Measurements from ENCODE around the gene RUBCN.
A peak's percentile ranks its signal among the peaks of the same experiment; 100 is the strongest.

RUBCN gene

DNA sequence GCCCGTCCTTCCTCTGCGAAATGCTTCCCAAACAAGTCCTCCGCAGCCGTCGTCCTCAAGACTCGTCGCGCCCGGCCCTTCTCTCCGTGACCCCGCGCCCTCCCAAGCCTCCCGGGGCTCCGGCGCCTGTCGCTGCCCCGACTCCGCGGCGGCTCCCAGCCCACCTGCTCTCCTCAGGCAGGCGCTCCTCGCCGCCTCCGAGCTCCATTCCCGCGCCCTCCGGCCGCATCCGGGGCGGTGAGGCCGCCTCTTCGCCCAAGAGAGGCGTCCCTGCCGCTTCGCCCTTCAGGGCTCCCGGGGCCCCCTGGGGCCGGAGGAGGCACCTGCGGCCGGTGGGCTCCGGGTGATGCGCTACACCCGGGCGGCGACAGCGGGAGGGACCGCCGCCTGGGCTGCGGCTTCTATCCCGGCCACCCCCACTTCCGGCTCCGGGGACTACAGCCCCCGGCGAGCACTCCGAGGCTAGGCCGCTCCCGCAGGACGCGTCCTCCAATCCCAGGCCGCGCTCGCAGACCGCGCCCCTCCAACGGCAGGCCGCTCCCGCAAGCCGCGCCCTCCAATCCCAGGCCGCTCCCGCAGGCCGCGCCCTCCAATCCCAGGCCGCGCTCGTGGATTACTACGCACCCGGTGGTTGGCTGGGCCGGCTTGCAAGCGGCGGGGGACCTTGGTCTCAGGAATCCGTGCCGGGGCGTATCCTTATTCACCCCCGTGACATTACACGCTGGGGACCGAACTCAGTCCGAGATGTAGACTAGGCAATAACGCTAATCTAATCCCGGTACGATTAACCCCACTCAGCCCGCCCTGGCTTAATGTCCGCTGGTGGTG lies at the start of gene RUBCN:
RUBCN (minus strand) TSS at position 414 of the 828 bp plus-strand sequence; CDS start at position 229, 185 bp downstream.
- peak; percentile 96 for DNase-seq

DNA sequence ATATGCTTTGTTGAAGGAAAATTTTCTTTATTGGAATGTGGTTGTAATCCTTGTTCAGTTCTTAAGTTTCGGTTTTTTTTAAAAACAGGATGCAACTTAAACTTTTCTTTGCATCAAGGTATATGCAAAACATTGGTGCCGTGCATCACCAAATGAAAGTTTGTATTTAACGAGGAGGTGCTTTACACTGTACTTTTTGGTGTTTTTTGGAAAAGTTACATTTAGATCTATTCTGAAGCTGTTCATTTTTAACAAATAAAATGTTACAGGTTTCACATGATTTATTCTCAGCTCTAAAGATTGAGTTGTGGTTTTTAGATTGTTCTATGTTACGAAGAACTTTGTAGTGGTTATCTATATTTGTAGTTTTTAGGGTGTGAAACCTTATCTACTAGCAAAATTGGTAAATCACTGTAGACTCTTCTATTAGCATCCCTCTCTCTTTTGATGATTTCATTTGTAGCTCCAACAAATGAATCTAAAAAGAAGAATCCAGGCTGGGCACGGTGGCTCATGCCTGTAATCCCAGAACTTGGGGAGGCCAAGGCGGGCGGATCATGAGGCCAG lies 47.4 kb upstream of the RUBCN start:
- DNase-seq = no peak

DNA sequence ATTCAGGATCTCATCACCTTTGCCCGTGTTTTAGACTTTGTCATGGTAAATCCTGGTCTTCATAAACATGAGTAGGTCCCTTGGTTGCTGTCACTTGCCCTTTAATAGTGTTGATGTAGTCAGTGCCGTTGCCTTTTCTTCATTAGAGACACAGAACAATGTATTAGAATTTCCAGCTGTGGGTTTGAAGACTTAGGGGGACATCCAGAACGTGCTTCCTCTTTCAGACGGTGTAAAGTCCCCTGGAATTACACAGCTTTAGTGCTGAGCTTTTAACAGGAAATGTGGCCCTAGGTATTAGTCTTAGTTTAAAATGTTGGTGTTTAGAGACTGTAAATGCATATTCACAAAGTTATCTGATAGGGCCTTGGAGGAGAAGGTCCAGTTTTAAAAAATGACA lies 45.5 kb upstream of the RUBCN start:
- no peak for DNase-seq

DNA sequence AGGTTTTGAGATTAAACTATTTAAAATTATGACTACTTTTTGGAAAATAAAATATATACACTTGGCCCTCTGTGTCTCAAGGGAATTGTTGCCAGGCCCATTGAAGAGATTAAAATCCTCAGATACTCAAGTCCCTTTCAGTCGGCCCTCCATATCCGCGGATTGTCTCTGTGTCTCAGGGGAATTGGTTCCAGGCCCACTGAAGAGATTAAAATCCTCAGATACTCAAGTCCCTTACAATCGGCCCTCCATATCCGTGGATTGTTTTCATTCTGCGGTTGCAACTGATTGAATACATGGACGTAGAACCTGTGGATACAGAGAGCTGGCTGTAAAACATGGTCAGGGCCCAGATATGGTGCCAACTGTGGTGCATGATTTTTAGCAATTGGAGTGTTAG lies 38.6 kb upstream of the RUBCN start:
- DNase-seq = no peak

DNA sequence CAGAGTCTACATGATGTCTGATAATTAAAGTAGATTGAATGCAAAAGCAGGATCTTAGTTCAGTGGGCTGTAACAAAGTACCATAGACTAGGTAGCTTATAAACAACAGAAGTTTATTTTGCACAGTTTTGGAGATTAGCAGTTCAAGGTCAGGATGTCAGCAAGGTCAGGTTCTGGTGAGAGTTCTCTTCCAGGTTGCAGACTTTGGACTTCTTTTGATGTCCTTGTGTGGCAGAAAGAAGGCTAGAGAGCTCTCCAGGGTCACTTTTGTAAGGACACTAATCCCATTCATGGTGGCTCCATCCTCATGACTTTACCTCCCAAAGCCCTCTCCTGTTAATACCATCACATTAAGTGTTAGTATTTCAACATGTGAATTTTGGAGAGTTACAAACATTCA lies 25.1 kb upstream of the RUBCN start:
- no peak for DNase-seq

DNA sequence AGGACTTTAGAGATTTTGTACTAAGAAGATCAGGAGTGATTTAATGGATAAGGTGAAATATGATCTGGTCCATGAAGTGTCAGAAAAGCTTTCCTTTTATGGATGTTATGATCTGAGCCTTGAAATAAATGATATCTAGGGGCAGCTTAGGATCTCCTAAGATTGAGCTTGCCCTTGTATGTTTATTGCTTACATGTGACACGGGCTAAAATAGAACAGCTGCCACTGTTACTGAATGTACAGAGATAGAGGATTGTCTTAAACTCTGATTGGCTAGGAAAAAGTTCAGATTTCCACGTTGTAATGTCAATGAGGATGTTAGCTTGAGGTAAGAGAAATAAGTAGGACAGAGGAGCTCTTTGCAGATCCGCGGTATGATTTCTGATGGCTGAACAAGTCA lies 21.8 kb upstream of the RUBCN start:
- no peak for DNase-seq

DNA sequence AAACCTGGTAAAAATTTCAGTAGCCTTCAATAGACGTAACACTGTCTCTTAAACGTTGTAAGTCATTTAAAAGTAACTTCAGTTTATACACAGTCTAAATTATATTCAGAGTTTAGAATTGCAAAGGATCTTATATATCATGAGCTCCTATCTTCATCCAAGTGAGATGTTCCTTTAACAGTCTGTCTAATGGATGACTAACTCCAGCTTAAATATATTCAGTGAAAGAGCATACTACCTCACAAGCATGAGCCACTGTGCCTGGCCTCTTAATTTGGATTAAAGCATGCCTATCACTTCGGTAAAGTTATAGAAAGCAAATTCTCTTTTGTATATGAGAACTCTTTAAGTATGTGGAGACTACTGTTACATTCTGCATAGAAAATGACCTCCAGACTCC lies 20.0 kb upstream of the RUBCN start:
- no peak for DNase-seq

DNA sequence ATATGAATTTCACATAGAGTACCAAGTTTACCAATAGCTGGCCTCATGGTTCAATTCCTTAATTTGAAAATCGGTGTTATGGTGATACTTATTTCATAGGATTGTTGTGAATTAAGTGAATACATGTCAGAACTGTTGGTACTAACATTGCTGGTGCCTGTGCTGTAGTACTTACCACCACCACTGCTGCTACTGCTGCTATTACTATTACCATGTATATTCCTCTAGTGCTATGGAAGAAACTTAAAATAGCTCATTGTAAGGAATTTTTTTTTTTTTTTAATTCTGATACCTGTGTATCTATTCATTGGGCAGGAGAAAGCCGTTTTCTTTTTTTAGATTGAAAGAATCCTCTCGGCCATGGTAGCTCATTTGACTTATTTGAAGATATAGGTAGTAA lies 16.6 kb upstream of the RUBCN start:
- no peak for DNase-seq

DNA sequence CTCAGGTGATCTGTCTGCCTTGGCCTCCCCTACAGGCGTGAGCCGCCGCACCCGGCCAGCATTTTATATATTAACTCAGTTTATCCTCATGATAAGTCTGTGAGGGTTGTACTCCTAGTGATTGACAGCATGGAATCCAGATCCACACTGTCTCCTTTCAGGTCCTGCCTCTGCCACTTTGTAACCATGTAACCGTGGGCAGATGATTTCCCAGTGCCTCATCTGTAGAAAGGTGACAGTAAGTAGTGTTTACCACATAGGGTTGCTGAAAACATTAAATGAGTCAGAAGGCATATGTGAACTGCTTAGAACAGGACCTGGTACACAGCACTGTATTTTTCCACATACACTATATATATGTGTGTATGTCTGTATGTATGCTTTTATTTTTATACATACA lies 15.4 kb upstream of the RUBCN start:
- DNase-seq = no peak

DNA sequence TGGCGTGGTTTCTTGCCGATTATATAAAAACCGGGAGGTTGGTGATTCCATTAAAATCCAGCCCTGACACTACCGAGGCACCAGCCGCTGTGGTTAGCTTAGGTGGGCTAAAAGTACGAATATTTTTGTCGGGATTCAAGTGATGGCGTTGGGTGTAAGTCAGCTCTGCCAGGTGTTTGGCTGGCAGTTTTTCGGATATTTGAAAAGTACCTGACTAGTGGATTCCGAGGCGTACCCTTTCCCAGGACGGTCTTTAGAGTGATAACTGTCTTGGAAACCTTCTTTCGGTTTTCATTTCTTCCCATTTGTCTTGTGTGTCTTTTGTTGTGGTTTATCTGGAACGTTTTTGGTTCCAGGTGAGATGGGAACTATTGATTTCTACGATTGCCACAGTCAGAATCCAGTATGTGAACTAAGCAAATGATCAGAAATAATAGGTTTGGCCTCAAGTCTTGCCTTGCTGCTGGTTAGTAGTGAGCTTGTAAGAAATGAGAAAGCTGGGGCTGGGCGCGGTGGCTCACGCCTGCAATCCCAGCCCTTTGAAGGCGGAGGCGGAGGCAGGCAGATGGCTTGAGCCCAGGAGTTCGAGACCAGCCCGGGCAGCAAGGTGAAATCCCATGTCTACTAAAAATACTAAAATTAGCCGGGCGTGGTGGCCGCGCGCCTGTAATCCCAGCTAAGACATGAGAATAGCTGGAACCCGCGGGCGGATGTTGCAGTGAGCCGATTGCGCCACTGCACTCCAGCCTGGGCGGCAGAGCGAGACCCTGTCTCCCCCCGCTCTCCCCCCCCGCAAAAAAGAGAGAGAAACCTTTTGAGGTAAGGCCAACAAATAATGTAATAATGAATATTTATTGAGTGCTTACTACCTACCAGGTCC lies 14.4 kb upstream of the RUBCN start:
- DNase-seq = peak; percentile 26

DNA sequence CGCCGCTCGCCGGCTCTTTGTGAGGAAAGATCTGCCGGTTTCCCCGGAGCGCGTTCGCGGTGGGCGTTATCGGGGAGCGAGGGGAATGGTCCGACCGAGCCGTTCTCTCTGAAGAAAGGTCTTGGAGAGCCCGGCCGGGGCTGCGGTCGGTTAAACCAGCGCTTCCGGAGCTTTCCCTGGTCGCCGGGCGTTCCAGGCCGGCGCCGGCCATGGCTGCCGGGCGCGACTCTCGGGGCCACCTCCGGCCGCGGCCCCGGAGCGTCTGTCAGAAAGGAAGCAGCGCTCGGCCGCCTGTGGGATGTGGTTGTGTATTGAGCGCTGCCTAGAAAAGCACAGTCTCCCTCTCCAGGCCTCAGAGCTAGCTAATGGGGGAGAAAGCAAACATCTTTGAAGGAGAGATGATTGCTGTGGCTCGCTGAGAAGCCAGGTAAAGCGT lies 13.7 kb upstream of the RUBCN start:
- peak; percentile 44 for DNase-seq

DNA sequence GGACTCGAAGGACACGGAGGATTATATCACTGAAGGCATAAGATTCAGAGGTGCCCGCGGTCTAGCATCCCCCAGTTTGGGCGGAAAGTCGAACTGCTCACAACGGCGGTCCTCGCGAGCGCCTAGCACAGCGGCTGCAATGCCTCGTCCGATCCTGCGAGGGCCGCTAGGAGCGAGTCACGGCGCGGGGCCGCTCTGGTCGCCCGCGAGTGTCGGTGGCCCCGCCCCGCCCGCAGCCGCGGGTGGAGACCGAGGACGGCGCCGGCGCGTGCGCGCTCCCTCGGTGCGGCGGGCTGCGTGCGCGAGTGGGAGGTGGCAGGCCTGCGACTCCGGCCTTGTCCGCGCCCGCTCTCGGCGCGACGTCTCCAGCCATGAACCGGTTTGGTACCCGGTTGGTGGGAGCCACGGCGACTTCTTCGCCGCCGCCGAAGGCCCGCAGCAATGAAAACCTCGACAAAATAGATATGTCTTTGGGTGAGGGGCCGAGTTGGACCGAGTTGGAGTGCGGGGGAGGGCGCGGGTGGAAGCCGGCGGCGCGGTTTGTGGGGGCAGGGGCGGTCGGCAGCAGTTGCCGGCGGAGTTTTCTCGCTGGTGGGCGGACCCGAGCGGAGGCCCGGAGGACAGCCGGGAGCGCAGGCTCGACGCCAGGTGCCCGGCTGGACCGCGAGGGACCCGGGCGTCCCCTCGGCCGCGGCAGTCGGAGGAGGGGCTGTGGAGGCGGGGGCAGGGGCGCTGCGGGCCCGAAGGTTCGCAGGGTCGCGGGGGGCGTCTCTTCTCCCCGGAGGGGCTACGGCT lies 13.1 kb upstream of the RUBCN start, which contains the start of gene FYTTD1:
FYTTD1 (plus strand) TSS at position 283 of the 795 bp plus-strand sequence; CDS start at position 372, 89 bp downstream.
- peak; percentile 86 for DNase-seq

DNA sequence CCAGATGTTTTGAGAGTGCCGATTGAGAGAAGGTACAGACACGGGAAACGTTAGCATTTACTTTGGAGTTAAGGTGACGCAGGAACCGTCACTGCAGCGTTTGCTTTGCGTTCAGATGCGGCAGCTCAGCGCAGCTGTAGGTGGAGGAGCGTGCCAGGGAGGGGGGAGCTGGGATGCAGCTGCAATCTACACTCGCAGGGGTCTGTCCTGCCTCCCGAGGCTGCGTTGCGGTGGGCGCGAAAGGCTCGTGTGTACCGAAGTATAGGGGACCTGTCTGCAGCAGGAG lies 12.6 kb upstream of the RUBCN start:
- DNase-seq = peak; percentile 69

DNA sequence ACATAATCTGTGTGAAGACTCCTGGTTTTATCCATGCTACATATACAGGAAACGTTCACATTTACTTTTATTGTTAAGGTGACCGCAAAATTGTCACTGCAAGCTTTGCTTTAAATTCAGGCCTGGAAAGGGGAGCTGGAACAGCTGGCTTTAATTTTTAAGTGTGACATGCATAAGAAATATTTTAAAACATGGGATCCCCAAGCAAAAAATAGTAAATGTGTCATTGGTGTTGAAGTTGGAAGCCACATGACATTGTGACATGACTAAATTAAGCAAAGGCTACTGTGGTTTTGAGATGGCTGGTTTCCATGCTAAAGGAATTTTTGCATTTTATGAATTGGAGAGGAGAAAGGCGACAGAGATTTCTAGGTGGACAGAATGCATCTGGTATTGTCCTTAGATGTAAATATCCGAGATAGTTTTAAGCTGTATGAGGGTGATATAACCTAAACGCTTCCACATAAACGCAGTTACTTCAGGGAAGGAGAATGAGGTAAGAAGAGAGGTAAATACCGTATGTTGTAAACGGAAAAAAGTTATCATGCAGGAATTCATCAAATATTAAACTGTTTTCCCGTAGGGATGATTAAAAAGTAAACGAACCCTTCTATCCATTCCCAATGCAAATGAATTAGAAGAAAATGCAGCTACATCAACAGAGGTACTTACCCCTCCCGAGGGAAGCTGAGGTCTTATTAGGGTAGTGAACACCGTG lies 12.1 kb upstream of the RUBCN start:
- DNase-seq = no peak

DNA sequence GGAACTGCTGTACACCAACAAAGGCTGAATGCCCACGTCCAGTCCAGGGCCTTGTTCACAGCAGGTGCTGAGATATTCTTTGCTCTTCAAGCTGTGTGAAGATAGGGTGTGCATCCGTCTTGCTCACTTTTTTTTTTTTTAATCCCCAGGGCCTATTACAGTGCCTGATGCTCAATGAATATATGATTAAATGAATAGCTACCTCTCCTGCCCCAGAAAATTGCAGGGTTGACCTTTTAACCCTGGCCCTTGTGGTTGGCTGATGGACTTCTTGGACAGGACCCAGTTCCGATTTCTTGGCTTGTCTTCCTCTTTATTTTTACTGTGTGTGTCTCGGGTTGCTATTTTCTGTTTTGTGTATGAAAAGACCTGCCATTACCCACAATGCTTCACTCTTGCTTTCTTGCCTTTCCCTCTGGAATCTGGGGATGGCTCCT lies 10.1 kb upstream of the RUBCN start:
- no peak for DNase-seq

DNA sequence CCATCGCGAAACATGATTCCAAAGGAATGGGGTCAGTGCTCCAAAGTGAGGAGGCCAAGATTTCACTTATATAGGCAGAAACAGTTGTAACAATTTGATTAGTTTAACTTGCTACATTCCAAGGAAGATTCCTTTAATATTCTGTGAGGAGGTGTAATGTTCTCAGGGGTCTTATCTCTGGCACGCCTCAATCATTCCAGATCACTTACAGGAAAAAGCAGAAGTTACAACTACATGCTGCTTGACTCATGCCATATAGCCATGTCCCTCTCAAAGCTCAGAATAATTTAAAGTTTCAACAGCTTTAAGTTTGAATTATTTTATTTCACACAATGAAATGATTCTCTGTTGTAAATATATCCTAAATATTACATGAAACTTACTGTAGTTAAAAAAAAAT lies 9.5 kb upstream of the RUBCN start:
- DNase-seq = no peak

DNA sequence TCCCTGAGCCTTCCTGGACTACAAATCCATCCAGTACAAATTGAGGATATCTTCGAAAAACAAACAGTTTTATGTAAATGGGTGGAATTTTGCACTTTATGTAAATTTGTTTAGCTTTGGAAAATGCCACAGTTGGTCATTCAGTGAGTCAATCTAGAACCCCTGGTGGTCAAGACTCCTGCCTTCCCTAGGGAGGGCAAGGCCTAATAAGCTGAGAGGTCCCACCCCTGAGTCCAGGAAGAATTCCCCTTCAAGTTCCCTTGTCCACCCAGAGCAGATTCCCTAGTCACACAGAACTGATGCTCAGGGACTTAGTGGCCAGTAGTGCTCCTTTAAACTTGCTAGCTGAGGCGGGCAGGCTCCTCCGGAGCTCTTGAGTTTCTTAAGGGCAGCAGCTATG lies 6.1 kb upstream of the RUBCN start:
- no peak for DNase-seq

DNA sequence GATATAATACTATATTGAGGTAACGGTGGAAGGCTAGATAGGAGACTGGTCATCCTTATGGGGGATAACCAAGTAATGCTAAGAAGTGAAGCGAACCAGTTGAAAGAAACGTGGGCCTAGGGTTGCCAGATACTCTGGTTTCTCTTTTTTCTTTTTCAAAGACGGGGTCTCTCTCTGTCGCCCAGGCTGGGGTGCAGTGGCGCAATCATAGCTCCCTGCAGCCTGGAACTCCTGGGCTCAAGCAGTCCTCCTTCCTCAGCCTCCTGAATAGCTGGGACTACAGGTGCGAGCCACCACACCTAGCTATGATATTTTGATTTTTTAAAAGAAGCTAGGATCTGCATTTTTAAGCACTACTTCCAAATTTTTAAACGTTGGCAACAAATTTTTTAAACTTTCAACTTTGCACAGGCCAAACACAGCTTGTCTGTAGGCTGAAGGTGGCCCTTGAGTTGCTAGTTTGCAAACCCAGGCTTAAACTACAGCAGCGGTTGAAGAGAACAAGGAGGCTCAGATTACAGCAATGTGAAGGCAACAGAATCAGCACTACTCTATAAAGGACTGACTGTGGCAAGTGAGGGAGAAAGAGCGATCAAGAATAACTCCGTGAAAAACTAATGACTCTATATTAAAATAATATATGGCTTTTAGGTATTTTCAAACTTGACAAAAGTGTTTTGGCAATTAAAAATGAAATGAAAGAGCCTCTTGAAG lies 1.2 kb upstream of the RUBCN start:
- no peak for DNase-seq

DNA sequence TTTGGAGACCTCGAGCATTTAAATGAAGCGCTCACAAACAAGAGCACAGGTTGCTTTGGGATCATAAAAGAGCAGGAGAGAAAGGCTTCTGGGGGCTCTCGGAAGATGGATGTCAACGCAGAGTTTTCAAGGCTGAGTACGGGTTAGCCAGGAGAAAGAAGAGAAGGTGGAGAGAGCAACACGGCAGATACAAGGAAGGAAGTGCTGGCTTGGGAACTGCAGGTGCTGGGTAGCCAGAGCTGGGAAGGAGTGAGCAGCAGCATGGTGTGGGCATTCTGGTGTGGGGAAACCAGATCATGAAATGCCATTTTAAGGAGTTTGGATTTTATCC lies 580 bp upstream of the RUBCN start:
- DNase-seq = no peak

DNA sequence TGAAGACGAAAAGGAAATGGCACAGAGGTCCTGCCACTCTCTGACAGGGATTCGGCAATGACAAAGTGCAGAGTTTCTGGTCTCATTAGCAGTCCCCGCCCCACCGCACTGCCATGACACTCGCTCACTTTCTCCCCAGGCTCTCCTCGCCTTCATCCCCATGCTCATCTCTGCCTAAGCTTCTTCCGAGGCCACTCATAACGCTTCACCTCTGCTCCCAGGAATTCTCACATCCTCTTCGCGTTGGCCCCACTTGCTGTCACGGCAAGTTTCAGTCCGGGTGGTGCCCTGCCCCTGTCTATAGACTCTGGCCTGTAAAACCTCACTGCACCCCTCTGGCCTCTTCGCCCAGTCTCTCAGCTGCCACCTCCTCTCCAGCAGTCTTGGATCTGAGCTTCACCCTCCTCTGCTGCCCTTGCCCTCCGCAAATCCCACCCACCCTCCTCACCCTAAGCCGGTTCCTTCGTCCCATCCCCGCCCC lies 654 bp downstream of the RUBCN start:
- peak; percentile 53 for DNase-seq

DNA sequence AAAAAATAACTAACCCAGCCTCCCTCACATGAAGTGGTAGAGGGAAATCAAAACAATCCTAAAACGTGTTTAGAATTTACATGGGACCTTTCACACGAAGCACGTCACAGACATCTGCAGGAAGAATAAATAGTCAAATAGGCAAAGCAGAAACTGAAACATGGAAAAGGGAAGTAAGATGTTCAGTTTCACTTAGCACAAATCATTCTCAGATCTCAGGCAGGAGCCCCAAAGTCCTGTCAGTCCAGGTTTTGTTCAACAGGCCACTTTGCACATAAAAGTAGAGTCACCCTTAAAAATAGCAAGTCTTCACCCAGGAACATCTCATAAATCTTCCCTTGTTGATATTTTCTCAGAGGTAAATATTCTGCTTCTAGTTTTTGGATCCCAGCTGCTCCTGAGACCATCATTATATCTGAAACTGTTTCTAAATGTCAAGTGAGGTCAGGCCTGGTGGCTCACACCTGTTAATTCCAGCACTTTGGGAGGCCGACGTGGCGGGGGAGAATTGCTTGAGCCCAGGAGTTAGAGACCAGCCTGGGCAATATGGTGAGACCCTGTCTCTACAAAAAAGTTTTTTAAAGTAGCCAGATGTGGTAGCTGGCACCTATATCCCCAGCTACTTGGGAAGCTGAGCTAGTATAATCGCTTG lies 1.9 kb downstream of the RUBCN start:
- no peak for DNase-seq
